Liver (tissue), 9 donors: ENCODE results near the gene CETN2. TPM values are rescaled to one million over a fixed set of nuclear protein-coding genes. Genes with fewer than 3 reads are reported as not detected.

Experiments used
- DNase-seq: peaks from one replicate; pipeline ENCODE4 v3.0.0-alpha.2; 2017; ENCODE audit warnings: low spot score
- H3K27ac ChIP-seq, 2 donors: one replicate each; pipeline ENCODE4 v1.7.0; 2013; ENCODE audit warnings: inconsistent platforms in 2 of 2, low read length in 2 of 2, control low read depth in 1 of 2, low read depth in 1 of 2, mild to moderate bottlenecking in 1 of 2
- H3K27me3 ChIP-seq, 4 donors: one replicate each; pipeline versions ENCODE4 v1.6.1 to v1.7.0; 2013; ENCODE audit warnings: low read length in 3 of 4, inconsistent platforms in 1 of 4, mild to moderate bottlenecking in 1 of 4, moderate library complexity in 1 of 4; ENCODE audit not compliant: control insufficient read depth in 4 of 4, insufficient read depth in 4 of 4
- H3K36me3 ChIP-seq, 4 donors: one replicate each; pipeline versions ENCODE4 v1.6.1 to v1.7.0; 2013; ENCODE audit warnings: low read length in 3 of 4, mild to moderate bottlenecking in 3 of 4, low read depth in 1 of 4, moderate library complexity in 1 of 4; ENCODE audit not compliant: control insufficient read depth in 4 of 4, insufficient read depth in 3 of 4
- H3K4me1 ChIP-seq, 4 donors: one replicate each; pipeline versions ENCODE4 v1.6.1 to v1.7.0; 2013; ENCODE audit warnings: low read length in 3 of 4, mild to moderate bottlenecking in 3 of 4, moderate library complexity in 1 of 4; ENCODE audit not compliant: control insufficient read depth in 4 of 4, insufficient read depth in 4 of 4
- H3K4me3 ChIP-seq, 3 donors: one replicate each; pipeline versions ENCODE4 v1.6.1 to v1.7.0; 2013; ENCODE audit warnings: low read length in 3 of 3, control low read depth in 1 of 3, low read depth in 1 of 3, mild to moderate bottlenecking in 1 of 3
- H3K9ac ChIP-seq, 2 donors: one replicate each; pipeline ENCODE4 v1.7.0; 2013; ENCODE audit warnings: low read length in 2 of 2, mild to moderate bottlenecking in 2 of 2, moderate library complexity in 2 of 2, control low read depth in 1 of 2, low read depth in 1 of 2
- H3K9me3 ChIP-seq, 4 donors: one replicate each; pipeline versions ENCODE4 v1.6.1 to v1.7.0; 2013; ENCODE audit warnings: low read length in 3 of 4; ENCODE audit not compliant: control insufficient read depth in 4 of 4
- EGR1 ChIP-seq, 2 donors: IDR thresholded peaks; 2 replicates each; pipeline ENCODE4 v1.6.1; 2016 to 2018; ENCODE audit warnings: antibody characterized with exemption in 2 of 2, low read depth in 2 of 2
- FOXA1 ChIP-seq: IDR thresholded peaks from 2 replicates; pipeline ENCODE4 v1.6.1; 2016; ENCODE audit warnings: antibody characterized with exemption
- FOXA2 ChIP-seq: IDR thresholded peaks from 2 replicates; pipeline ENCODE4 v1.6.1; 2016; ENCODE audit warnings: antibody characterized with exemption
- GABPA ChIP-seq, 2 donors: IDR thresholded peaks in 1 of 2; conservative IDR thresholded peaks in 1 of 2; 2 replicates each; pipeline ENCODE4 v1.6.1; 2016; ENCODE audit warnings: antibody characterized with exemption in 2 of 2, mild to moderate bottlenecking in 1 of 2, moderate library complexity in 1 of 2
- HNF4G ChIP-seq: IDR thresholded peaks from 2 replicates; pipeline ENCODE4 v1.6.1; 2016; ENCODE audit warnings: antibody characterized with exemption
- JUND ChIP-seq, 2 donors: IDR thresholded peaks; 2 replicates each; pipeline ENCODE4 v1.6.1; 2016; ENCODE audit warnings: antibody characterized with exemption in 2 of 2
- NR2F2 ChIP-seq: IDR thresholded peaks from 2 replicates; pipeline ENCODE4 v1.6.1; 2016; ENCODE audit warnings: antibody characterized with exemption
- RAD21 ChIP-seq, 2 donors: IDR thresholded peaks; 2 replicates each; pipeline ENCODE4 v1.6.1; 2016; ENCODE audit warnings: antibody characterized with exemption in 2 of 2, mild to moderate bottlenecking in 2 of 2
- SP1 ChIP-seq: IDR thresholded peaks from 2 replicates; pipeline ENCODE4 v1.6.1; 2018; ENCODE audit warnings: antibody characterized with exemption, mild to moderate bottlenecking
- TAF1 ChIP-seq: conservative IDR thresholded peaks from 2 replicates; pipeline ENCODE4 v1.6.1; 2016; ENCODE audit warnings: antibody characterized with exemption, mild to moderate bottlenecking
- YY1 ChIP-seq: IDR thresholded peaks from 2 replicates; pipeline ENCODE4 v1.6.1; 2016; ENCODE audit warnings: antibody characterized with exemption, mild to moderate bottlenecking
- WGBS: extraction: QIAGEN DNeasy Blood & Tissue Kit; methylation state at CpG from one replicate; pipeline ENCODE4 v1.1.7; 2013; 5-methylcytosine and 5-hydroxymethylcytosine counted together
- polyA plus RNA-seq, 2 donors: library from polyadenylated mRNA; stranded (reverse) in 1 of 2; unstranded in 1 of 2; fragments of 200-250 nt in 1 of 2; fragments of >200 nt in 1 of 2; fragmentation: Nextera tagmentation in 1 of 2; extraction: Ambion mirVana in 1 of 2; gene quantifications; one replicate each; pipeline versions ENCODE4 v1.2.1 to v1.2.3, GENCODE V29; 2013 to 2015
- total RNA-seq, 2 donors: library from RNA; depleted of rRNA; stranded (reverse); fragments of >200 nt; gene quantifications; one replicate each; pipeline ENCODE4 v1.2.3, GENCODE V29; 2014
- TF ChIP-seq, protein P1 (sequence below): fragments of 150-350 bp; IDR thresholded peaks from 2 replicates; pipeline ENCODE4 v1.5.1; 2017; ENCODE audit warnings: improper control_type of control experiment, low read depth, low read length; ENCODE audit not compliant: missing input control
- TF ChIP-seq, protein P2 (sequence below): IDR thresholded peaks from 2 replicates; pipeline ENCODE4 v1.6.1; 2016; ENCODE audit warnings: antibody characterized with exemption, mild to moderate bottlenecking
- TF ChIP-seq, protein P3 (sequence below): IDR thresholded peaks from 2 replicates; pipeline ENCODE4 v1.6.1; 2016; ENCODE audit warnings: antibody characterized with exemption
- donor health status: healthy.
- donor health status: healthy.
- donor health status: healthy.
- donor health status: healthy.
- donor health status: healthy.

CETN2 gene
- total and polyA plus RNA-seq, 4 donors = 10.1 to 24.3 (median 13.7) TPM

DNA sequence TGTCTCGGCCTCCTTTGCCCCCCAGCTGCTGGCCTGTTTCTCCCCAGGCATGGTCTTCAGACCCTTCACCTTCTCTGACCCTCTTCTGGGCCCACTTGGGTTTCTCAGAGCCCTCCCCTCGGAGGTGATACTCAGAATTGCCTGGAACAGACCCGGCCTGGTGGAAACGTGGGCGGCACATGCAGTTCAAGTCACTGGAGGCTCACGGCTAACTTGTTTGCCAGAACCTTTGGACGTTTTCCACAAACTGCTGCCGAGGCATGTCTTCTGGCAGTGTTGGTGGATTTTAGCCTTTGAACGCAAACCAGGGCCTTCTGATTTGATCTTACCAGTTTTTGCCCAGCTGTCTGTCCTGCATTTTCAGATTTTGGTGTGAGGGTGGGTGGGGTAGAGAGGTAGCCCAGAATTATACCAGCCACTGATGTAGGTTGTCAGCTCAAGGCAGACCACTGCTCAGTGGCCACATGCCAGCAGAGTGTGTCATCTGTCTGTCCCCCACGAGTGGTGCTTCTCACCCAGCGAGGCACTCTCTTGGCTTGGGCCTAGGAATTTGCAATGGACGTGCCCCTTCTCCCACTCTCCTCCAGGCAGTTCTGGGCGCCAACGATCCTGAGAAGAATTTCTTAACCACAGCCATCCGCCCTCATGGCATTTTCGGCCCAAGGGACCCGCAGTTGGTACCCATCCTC is 34.8 kb upstream of the CETN2 start:
- Histone ChIP-seq H3K9ac (no peak overlapping the region), H3K9me3 (no peaks in the 10 kb centered on the region), H3K36me3 (peaks cover 8 to 60% (median 26%) of the 10 kb centered on the region in 4 donors), H3K27ac (no peak overlapping the region), H3K4me1 (no peaks in the 10 kb centered on the region), H3K4me3 (no peak overlapping the region), H3K27me3 (no peaks in the 10 kb centered on the region)
- DNase-seq = no peak
- WGBS = 82% methylated on average over 17 of the region's 17 CpGs
- TF ChIP-seq, protein P1, sequence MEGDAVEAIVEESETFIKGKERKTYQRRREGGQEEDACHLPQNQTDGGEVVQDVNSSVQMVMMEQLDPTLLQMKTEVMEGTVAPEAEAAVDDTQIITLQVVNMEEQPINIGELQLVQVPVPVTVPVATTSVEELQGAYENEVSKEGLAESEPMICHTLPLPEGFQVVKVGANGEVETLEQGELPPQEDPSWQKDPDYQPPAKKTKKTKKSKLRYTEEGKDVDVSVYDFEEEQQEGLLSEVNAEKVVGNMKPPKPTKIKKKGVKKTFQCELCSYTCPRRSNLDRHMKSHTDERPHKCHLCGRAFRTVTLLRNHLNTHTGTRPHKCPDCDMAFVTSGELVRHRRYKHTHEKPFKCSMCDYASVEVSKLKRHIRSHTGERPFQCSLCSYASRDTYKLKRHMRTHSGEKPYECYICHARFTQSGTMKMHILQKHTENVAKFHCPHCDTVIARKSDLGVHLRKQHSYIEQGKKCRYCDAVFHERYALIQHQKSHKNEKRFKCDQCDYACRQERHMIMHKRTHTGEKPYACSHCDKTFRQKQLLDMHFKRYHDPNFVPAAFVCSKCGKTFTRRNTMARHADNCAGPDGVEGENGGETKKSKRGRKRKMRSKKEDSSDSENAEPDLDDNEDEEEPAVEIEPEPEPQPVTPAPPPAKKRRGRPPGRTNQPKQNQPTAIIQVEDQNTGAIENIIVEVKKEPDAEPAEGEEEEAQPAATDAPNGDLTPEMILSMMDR = no peak
- TF ChIP-seq SP1 = no peak
- TF ChIP-seq, protein P2, sequence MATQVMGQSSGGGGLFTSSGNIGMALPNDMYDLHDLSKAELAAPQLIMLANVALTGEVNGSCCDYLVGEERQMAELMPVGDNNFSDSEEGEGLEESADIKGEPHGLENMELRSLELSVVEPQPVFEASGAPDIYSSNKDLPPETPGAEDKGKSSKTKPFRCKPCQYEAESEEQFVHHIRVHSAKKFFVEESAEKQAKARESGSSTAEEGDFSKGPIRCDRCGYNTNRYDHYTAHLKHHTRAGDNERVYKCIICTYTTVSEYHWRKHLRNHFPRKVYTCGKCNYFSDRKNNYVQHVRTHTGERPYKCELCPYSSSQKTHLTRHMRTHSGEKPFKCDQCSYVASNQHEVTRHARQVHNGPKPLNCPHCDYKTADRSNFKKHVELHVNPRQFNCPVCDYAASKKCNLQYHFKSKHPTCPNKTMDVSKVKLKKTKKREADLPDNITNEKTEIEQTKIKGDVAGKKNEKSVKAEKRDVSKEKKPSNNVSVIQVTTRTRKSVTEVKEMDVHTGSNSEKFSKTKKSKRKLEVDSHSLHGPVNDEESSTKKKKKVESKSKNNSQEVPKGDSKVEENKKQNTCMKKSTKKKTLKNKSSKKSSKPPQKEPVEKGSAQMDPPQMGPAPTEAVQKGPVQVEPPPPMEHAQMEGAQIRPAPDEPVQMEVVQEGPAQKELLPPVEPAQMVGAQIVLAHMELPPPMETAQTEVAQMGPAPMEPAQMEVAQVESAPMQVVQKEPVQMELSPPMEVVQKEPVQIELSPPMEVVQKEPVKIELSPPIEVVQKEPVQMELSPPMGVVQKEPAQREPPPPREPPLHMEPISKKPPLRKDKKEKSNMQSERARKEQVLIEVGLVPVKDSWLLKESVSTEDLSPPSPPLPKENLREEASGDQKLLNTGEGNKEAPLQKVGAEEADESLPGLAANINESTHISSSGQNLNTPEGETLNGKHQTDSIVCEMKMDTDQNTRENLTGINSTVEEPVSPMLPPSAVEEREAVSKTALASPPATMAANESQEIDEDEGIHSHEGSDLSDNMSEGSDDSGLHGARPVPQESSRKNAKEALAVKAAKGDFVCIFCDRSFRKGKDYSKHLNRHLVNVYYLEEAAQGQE = no peak
- TF ChIP-seq JUND (IDR thresholded peaks at IDR 0.05) = no peak
- no peak for TF ChIP-seq HNF4G

DNA sequence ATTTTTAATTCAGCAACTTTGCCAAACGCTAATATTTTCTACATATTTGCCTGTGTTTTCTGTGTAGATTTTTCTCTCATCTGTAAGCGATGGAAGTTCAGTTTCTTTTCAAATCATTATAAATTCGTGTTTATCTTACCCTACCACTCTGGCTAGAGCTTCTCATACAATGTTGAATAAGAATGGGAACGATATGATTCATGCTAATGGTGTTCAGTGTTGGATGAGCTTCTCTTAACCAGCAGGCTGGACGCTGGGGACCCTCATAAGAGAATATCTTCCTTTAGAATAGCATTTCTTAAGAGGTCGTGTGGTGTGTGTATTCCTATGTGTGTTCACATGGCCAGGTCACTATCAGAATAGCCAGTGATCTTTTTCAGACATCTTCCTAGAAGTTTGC is 31.3 kb upstream of the CETN2 start:
- Histone ChIP-seq H3K27ac (no peak overlapping the region), H3K27me3 (no peaks in the 10 kb centered on the region), H3K9ac (no peak overlapping the region), H3K4me3 (no peak overlapping the region), H3K9me3 (no peaks in the 10 kb centered on the region), H3K36me3 (peaks cover 5 to 44% (median 23%) of the 10 kb centered on the region in 4 donors), H3K4me1 (no peaks in the 10 kb centered on the region)
- TF ChIP-seq GABPA (IDR thresholded peaks at IDR 0.05 in 1 of 2, conservative IDR thresholded peaks at IDR 0.05 in 1 of 2) = no peak
- TF ChIP-seq, protein P1 = no peak
- no peak for TF ChIP-seq NR2F2
- TF ChIP-seq YY1 = no peak
- no peak for TF ChIP-seq TAF1
- DNase-seq = no peak
- WGBS = 95% methylated on average over 6 of the region's 6 CpGs

DNA sequence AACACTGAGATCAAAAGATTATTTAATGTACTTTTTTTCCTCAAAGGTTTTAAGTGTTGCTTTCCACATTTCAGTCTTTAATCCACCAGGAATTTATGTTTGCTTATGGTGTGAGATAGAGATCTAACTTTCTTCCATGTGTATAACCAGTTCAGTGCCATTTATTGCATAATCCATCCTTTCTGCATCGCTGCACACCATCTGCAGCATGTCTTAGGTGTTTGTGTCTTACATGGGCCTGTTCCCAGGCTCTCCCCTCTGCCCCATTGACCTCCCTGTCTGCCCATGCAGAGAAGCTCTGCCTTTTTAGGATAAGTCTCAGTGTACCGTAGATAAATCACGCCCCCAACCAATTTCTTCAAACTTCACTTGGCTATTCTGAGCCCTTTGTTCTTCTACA is 30.6 kb upstream of the CETN2 start:
- Histone ChIP-seq H3K9me3 (no peaks in the 10 kb centered on the region), H3K36me3 (peaks cover 5 to 37% (median 21%) of the 10 kb centered on the region in 4 donors), H3K27ac (no peak overlapping the region), H3K27me3 (no peaks in the 10 kb centered on the region), H3K4me1 (no peaks in the 10 kb centered on the region), H3K4me3 (no peak overlapping the region), H3K9ac (no peak overlapping the region)
- 89% methylated on average over 3 of the region's 3 CpGs for WGBS
- no peak for DNase-seq
- TF ChIP-seq NR2F2 (no peak), GABPA (IDR thresholded peaks at IDR 0.05 in 1 of 2, conservative IDR thresholded peaks at IDR 0.05 in 1 of 2) (no peak), TAF1 (no peak), RAD21 (IDR thresholded peaks at IDR 0.05) (no peak), JUND (IDR thresholded peaks at IDR 0.05) (no peak), HNF4G (no peak), FOXA2 (no peak), FOXA1 (no peak), EGR1 (IDR thresholded peaks at IDR 0.05; ENCODE audit: low read depth in 2 of 2) (no peak)
- TF ChIP-seq, protein P1 = no peak
- TF ChIP-seq, protein P3, sequence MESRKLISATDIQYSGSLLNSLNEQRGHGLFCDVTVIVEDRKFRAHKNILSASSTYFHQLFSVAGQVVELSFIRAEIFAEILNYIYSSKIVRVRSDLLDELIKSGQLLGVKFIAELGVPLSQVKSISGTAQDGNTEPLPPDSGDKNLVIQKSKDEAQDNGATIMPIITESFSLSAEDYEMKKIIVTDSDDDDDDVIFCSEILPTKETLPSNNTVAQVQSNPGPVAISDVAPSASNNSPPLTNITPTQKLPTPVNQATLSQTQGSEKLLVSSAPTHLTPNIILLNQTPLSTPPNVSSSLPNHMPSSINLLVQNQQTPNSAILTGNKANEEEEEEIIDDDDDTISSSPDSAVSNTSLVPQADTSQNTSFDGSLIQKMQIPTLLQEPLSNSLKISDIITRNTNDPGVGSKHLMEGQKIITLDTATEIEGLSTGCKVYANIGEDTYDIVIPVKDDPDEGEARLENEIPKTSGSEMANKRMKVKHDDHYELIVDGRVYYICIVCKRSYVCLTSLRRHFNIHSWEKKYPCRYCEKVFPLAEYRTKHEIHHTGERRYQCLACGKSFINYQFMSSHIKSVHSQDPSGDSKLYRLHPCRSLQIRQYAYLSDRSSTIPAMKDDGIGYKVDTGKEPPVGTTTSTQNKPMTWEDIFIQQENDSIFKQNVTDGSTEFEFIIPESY = no peak
